ENCODE measurements around the gene AQP10. TPM values are rescaled to one million over a fixed set of nuclear protein-coding genes. Genes with fewer than 3 reads are reported as not detected.

AQP10 gene
- total RNA-seq, 1 donor from 2014 or later, result not detected

Other genes with a start within 250 kb of the AQP10 start
- gene NUP210L, start 166.0 kb upstream of the AQP10 start, total RNA-seq, result under 0.01 TPM in 2 replicates
- 298 and 390 TPM in 2 replicates for gene TPM3, start 129.0 kb upstream of the AQP10 start, total RNA-seq
- not detected in 2 replicates for gene CFAP141, start 114.8 kb upstream of the AQP10 start, total RNA-seq
- 34.9 and 49.2 TPM in 2 replicates for gene UBAP2L, start 100.1 kb upstream of the AQP10 start, total RNA-seq
- gene HAX1, start 48.5 kb upstream of the AQP10 start, total RNA-seq, result 80.2 and 83.7 TPM in 2 replicates
- gene ATP8B2, start 4.4 kb downstream of the AQP10 start, total RNA-seq, result 44.6 and 53.3 TPM in 2 replicates
- 11.3 and 12.7 TPM in 2 replicates for gene IL6R, start 84.2 kb downstream of the AQP10 start, total RNA-seq
- gene TDRD10, start 181.1 kb downstream of the AQP10 start, total RNA-seq, result 3.5 and 7.2 TPM in 2 replicates
- gene SHE, start 181.3 kb downstream of the AQP10 start, total RNA-seq, result 69.1 and 86.5 TPM in 2 replicates
- 25.9 and 32.0 TPM in 2 replicates for gene UBE2Q1, start 237.6 kb downstream of the AQP10 start, total RNA-seq
- gene CHRNB2, start 246.7 kb downstream of the AQP10 start, total RNA-seq, result under 0.01 TPM in 1 of 2 replicates, not detected in the other

All from dermis microvascular lymphatic vessel endothelial cell (primary cell).